Smooth muscle cell (in vitro differentiated cells): Measurements from ENCODE around the gene YY1. TPM values are rescaled to one million over a fixed set of nuclear protein-coding genes. Genes with fewer than 3 reads are reported as not detected.

Experiments used
- DNase-seq: peaks from one replicate; lab custom pipeline; 2025; ENCODE audit not compliant: unreplicated experiment; lab: John Stamatoyannopoulos, UW
- H2AFZ ChIP-seq: fragments of 200-600 bp; sonication (generic); 2 replicates; pipeline ENCODE4 v1.6.0; 2016; ENCODE audit warnings: antibody characterized with exemption, low read depth, mild to moderate bottlenecking
- H3F3A ChIP-seq: fragments of 200-600 bp; sonication (generic); 2 replicates; pipeline ENCODE4 v1.6.0; 2017; ENCODE audit warnings: antibody characterized with exemption, low read depth
- H3K27ac ChIP-seq: fragments of 200-600 bp; sonication (generic); 2 replicates; pipeline ENCODE4 v1.5.1; 2016; ENCODE audit warnings: low read depth, mild to moderate bottlenecking
- H3K27me3 ChIP-seq: fragments of 200-600 bp; sonication (generic); 2 replicates; pipeline ENCODE4 v1.6.1; 2016; ENCODE audit warnings: low read depth, mild to moderate bottlenecking
- H3K36me3 ChIP-seq: fragments of 200-600 bp; sonication (generic); 2 replicates; pipeline ENCODE4 v1.5.1; 2016; ENCODE audit warnings: low read depth
- H3K4me1 ChIP-seq: fragments of 200-600 bp; sonication (generic); 2 replicates; pipeline ENCODE4 v1.5.1; 2016; ENCODE audit warnings: low read depth
- H3K4me2 ChIP-seq: fragments of 200-600 bp; sonication (generic); 2 replicates; pipeline ENCODE4 v1.6.0; 2016; ENCODE audit warnings: mild to moderate bottlenecking
- H3K4me3 ChIP-seq: fragments of 200-600 bp; sonication (generic); 2 replicates; pipeline ENCODE4 v1.5.1; 2016; ENCODE audit warnings: mild to moderate bottlenecking
- H3K79me2 ChIP-seq: fragments of 200-600 bp; sonication (generic); 2 replicates; pipeline ENCODE4 v1.6.0; 2016; ENCODE audit warnings: low read depth, mild to moderate bottlenecking
- H3K9ac ChIP-seq: fragments of 200-600 bp; sonication (generic); 2 replicates; pipeline ENCODE4 v1.6.0; 2016; ENCODE audit warnings: low read depth
- H3K9me3 ChIP-seq: fragments of 200-600 bp; sonication (generic); replicated peaks from 2 replicates; pipeline ENCODE4 v1.5.1; 2016; ENCODE audit warnings: low read depth
- H4K20me1 ChIP-seq: fragments of 200-600 bp; sonication (generic); 2 replicates; pipeline ENCODE4 v1.6.0; 2016; ENCODE audit warnings: low read depth
- CTCF ChIP-seq: fragments of 200-600 bp; sonication (generic); IDR thresholded peaks from 2 replicates; pipeline ENCODE4 v1.5.1; 2017; ENCODE audit warnings: borderline replicate concordance, mild to moderate bottlenecking, antibody characterized with exemption; ENCODE audit not compliant: insufficient read depth, poor library complexity, severe bottlenecking
- WGBS: methylation state at CpG from one replicate; pipeline ENCODE4 v1.1.7; 2016; ENCODE audit warnings: low lambda C conversion rate; 5-methylcytosine and 5-hydroxymethylcytosine counted together
- polyA plus RNA-seq: library from polyadenylated mRNA; unstranded; fragments of >200 nt; fragmentation: Nextera tagmentation; extraction: Ambion mirVana; gene quantifications from 2 replicates; pipeline ENCODE4 v1.2.1, GENCODE V29; 2016
- total RNA-seq: library from RNA; depleted of rRNA; stranded (reverse); fragments of >200 nt; gene quantifications from 2 replicates; pipeline ENCODE4 v1.2.3, GENCODE V29; 2014

Gene YY1
- total RNA-seq = 48.7 and 53.3 TPM in 2 replicates
- polyA plus RNA-seq = 28.2 and 35.2 TPM in 2 replicates

GRCh38 chr14:100238419-100239210, at the start of gene YY1:
TSS of gene YY1 (plus strand) at chr14:100239144. CDS start at chr14:100239245, 101 bp downstream.
- no peaks in the 10 kb centered on the region for H3K27me3 ChIP-seq
- peak within 1 kb of the TSS; percentile 97 for H3K4me2 ChIP-seq
- no peak for TF ChIP-seq CTCF
- H3K36me3 ChIP-seq = no peaks in the 10 kb centered on the region
- peak within 1 kb of the TSS; percentile 95 for H3K4me3 ChIP-seq
- H3F3A ChIP-seq = peaks cover 15% of the 10 kb centered on the region
- H3K27ac ChIP-seq = peak within 1 kb of the TSS; percentile 97
- peaks cover 21% of the 10 kb centered on the region for H3K4me1 ChIP-seq
- no peaks in the 10 kb centered on the region for H3K9me3 ChIP-seq
- H3K9ac ChIP-seq = peak within 1 kb of the TSS; percentile 97
- peak within 1 kb of the TSS; percentile 46 for H2AFZ ChIP-seq
- H3K79me2 ChIP-seq = peaks cover 83% of the 10 kb centered on the region
- peaks cover 74% of the 10 kb centered on the region for H4K20me1 ChIP-seq
- peak; percentile 96 for DNase-seq
- WGBS = under 1% methylated on average over 36 of the region's 125 CpGs

GRCh38 chr14:100190126-100190525, 48.8 kb upstream of the YY1 start:
- peaks cover 10% of the 10 kb centered on the region for H3K4me1 ChIP-seq
- WGBS = 93% methylated on average over 1 of the region's 1 CpG

GRCh38 chr14:100191584-100192249, 47.2 kb upstream of the YY1 start:
- no peak overlapping the region for H2AFZ ChIP-seq
- no peak overlapping the region for H3K9ac ChIP-seq
- WGBS = 95% methylated on average over 12 of the region's 14 CpGs

More at GRCh38 chr14:100190126-100190525, 48.8 kb upstream of the YY1 start:
- Histone ChIP-seq H3K27ac (no peak overlapping the region), H3K79me2 (no peaks in the 10 kb centered on the region), H4K20me1 (no peaks in the 10 kb centered on the region), H3F3A (peaks cover 4% of the 10 kb centered on the region), H3K9me3 (no peaks in the 10 kb centered on the region), H3K4me3 (no peak overlapping the region), H3K9ac (no peak overlapping the region), H2AFZ (no peak overlapping the region), H3K4me2 (no peak overlapping the region), H3K27me3 (no peaks in the 10 kb centered on the region), H3K36me3 (no peaks in the 10 kb centered on the region)
- TF ChIP-seq CTCF = no peak
- no peak for DNase-seq

More at GRCh38 chr14:100191584-100192249, 47.2 kb upstream of the YY1 start:
- H3K4me2 ChIP-seq = peak overlapping the region; percentile 85
- peaks cover 4% of the 10 kb centered on the region for H3F3A ChIP-seq
- H3K9me3 ChIP-seq = no peaks in the 10 kb centered on the region
- no peak for DNase-seq
- no peaks in the 10 kb centered on the region for H3K36me3 ChIP-seq
- no peak for TF ChIP-seq CTCF
- H3K79me2 ChIP-seq = no peaks in the 10 kb centered on the region
- H3K4me1 ChIP-seq = peaks cover 10% of the 10 kb centered on the region
- H3K4me3 ChIP-seq = no peak overlapping the region
- no peak overlapping the region for H3K27ac ChIP-seq
- no peaks in the 10 kb centered on the region for H4K20me1 ChIP-seq
- no peaks in the 10 kb centered on the region for H3K27me3 ChIP-seq
